ENCODE data around the gene PCDH8.

DNA sequence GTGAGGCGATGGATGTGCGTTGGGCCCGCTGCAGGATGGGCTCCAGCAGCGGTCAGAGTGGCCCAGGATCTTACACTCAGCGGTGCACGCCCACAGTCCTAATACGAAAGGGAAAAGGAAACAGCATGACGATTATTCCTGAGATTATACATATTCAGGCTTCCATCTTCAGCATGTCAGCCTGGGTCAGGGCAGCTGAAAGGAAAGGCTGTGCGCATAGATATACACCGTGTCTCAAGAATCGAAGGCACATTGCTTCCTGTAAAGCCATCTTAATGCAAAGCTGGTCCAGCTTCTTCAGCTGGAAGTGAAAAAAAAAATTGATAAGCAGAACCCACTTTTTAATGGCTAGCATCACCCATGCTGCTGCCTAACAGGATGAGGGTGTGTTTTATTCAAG lies 3.6 kb downstream of the PCDH8 start:
- TF ChIP-seq, protein P1, sequence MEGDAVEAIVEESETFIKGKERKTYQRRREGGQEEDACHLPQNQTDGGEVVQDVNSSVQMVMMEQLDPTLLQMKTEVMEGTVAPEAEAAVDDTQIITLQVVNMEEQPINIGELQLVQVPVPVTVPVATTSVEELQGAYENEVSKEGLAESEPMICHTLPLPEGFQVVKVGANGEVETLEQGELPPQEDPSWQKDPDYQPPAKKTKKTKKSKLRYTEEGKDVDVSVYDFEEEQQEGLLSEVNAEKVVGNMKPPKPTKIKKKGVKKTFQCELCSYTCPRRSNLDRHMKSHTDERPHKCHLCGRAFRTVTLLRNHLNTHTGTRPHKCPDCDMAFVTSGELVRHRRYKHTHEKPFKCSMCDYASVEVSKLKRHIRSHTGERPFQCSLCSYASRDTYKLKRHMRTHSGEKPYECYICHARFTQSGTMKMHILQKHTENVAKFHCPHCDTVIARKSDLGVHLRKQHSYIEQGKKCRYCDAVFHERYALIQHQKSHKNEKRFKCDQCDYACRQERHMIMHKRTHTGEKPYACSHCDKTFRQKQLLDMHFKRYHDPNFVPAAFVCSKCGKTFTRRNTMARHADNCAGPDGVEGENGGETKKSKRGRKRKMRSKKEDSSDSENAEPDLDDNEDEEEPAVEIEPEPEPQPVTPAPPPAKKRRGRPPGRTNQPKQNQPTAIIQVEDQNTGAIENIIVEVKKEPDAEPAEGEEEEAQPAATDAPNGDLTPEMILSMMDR (conservative IDR thresholded peaks at IDR 0.05; ENCODE audit: low read depth in 2 of 2), result no peak
- TF ChIP-seq, protein P2, sequence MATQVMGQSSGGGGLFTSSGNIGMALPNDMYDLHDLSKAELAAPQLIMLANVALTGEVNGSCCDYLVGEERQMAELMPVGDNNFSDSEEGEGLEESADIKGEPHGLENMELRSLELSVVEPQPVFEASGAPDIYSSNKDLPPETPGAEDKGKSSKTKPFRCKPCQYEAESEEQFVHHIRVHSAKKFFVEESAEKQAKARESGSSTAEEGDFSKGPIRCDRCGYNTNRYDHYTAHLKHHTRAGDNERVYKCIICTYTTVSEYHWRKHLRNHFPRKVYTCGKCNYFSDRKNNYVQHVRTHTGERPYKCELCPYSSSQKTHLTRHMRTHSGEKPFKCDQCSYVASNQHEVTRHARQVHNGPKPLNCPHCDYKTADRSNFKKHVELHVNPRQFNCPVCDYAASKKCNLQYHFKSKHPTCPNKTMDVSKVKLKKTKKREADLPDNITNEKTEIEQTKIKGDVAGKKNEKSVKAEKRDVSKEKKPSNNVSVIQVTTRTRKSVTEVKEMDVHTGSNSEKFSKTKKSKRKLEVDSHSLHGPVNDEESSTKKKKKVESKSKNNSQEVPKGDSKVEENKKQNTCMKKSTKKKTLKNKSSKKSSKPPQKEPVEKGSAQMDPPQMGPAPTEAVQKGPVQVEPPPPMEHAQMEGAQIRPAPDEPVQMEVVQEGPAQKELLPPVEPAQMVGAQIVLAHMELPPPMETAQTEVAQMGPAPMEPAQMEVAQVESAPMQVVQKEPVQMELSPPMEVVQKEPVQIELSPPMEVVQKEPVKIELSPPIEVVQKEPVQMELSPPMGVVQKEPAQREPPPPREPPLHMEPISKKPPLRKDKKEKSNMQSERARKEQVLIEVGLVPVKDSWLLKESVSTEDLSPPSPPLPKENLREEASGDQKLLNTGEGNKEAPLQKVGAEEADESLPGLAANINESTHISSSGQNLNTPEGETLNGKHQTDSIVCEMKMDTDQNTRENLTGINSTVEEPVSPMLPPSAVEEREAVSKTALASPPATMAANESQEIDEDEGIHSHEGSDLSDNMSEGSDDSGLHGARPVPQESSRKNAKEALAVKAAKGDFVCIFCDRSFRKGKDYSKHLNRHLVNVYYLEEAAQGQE (IDR thresholded peaks at IDR 0.05; ENCODE audit: unreplicated experiment), result no peak
- TF ChIP-seq CREB1 (CRISPR knock-in tag; IDR thresholded peaks at IDR 0.05; ENCODE audit: low read depth), result no peak
